ENCODE results near the gene CYP4F2. TPM values are rescaled to one million over a fixed set of nuclear protein-coding genes. Genes with fewer than 3 reads are reported as not detected.
A peak's percentile ranks its signal among the peaks of the same experiment; 100 is the strongest.
"Not testable (repeated sequence)": the region's sequence is repeated elsewhere in the genome, so short reads cannot be mapped to it uniquely, and the experiment has no call there.

Gene CYP4F2
- polyA plus RNA-seq, 5 donors, result not detected

GRCh38 chr19:15900504-15900903 is 2.6 kb upstream of the CYP4F2 start:
- DNase-seq, result no peak

GRCh38 chr19:15900032-15900431 is 2.2 kb upstream of the CYP4F2 start:
- not testable (repeated sequence) for DNase-seq

DNA sequence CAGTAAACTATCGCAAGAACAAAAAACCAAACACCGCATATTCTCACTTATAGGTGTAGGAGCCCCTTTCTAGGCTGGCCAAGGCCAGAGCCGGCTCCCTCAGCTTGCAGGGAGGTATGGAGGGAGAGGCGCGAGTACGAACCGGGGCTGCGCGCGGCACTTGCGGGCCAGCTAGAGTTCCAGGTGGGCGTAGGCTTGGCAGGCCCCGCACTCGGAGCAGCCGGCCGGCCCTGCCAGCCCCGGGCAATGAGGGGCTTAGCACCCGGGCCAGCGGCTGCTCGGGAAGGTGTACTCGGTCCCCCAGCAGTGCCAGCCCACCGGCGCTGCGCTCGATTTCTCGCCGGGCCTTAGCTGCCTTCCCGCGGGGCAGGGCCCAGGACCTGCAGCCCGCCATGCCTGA is 1.7 kb upstream of the CYP4F2 start:
- DNase-seq, result not testable (repeated sequence)

DNA sequence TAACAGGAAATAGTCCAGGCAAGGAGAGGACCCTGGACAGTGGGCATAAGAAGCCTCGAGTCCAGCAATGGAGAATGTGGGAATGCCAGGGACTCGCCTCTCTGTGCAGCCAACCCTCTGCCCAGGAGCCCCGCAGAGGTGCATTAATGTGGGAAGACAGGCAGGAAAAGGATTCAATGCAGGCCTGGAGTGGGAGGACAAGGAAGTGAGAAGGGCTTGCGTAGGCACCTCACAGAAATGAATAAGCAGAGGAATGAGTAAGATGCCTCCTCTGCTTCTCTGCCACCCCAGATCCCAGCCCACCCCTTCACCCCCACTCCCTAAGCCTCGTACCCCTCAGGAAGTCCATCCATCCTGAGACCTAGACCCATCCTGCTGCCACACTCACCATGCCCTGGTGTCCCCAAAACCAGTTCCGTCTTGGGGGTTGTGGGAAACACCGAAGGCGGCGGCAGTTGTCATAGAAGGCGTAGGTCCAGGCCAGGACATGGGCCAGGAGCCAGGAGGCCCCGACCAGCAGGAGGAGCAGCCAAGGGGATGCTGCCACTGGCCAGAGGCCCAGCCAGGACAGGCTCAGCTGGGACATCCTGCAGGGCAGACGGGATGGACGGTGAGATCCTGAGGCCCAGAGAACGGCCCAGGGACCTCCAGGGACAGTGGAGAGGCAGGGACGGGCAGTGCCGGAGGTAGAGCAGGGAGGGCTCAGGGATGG is 692 bp downstream of the CYP4F2 start:
- no peak for DNase-seq

GRCh38 chr19:15895876-15896430 is 1.9 kb downstream of the CYP4F2 start:
- no peak for DNase-seq

DNA sequence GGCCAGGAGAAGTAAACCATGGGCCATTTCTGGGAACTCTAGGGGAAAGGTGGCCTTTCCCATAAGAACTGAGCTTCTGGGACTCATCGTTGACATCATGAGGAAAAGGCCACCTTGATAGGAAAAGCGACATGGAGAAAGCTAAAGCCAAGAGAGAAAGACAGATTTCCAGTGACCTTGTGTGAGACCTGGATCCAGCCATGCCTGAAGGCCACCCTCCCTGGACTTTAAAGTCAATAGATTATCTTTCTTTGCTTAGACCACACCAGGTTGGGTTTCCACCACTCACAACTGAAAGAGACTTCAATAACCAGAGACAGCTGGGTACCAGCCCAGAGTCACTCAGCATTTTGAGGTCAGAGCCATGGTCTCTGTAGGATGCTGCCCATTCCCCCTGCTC is 3.5 kb downstream of the CYP4F2 start:
- no peak for DNase-seq

GRCh38 chr19:15893477-15893876 is 4.4 kb downstream of the CYP4F2 start:
- no peak for DNase-seq

DNA sequence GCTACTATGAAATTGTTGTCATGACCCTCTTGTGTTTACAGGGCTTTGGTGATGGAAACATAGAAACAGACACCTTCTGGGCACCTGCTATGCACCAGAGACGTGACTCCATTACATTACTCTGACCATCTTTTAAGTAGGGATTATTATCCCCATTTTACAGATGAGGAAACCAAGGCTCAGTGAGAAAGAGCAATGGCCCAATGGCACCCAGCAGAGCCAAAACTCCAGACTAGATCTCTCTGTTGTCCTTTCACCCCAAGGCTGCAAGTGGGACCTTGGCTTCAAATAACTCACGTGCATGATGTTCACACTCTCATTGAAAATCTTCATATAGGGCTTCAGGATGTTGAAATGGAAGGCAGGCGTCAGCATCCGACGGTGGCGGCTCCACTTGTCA is 5.9 kb downstream of the CYP4F2 start:
- no peak for DNase-seq

DNA sequence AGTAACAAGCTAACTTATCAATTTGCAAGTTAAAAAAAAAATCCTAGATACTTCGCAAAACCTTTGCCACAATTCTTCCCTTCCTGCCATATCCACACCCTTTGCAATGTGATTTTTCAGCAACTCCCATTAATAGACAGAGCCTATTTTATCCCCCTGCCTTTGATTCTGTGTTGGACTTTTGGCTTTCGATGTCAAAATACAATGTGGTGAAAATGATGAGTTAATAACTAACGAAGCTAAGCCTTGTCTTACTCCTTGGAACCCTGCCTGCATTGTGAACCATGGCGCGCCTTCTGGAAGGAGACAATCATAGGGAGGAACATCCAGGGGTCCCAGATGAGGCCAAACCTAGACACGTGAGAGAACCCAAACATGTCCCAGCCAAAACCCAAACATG is 6.4 kb downstream of the CYP4F2 start:
- no peak for DNase-seq

- DNase-seq, result not testable (repeated sequence)
These were observed 8.5 kb downstream of the CYP4F2 start for GRCh38 chr19:15889339-15889738.

- no peak for DNase-seq
These were observed 12.0 kb downstream of the CYP4F2 start for GRCh38 chr19:15885919-15886318.

- DNase-seq, result no peak
These were observed 12.7 kb downstream of the CYP4F2 start for GRCh38 chr19:15885167-15885566.

- DNase-seq, result not testable (repeated sequence)
These were observed 14.5 kb downstream of the CYP4F2 start for GRCh38 chr19:15883329-15883728.

DNA sequence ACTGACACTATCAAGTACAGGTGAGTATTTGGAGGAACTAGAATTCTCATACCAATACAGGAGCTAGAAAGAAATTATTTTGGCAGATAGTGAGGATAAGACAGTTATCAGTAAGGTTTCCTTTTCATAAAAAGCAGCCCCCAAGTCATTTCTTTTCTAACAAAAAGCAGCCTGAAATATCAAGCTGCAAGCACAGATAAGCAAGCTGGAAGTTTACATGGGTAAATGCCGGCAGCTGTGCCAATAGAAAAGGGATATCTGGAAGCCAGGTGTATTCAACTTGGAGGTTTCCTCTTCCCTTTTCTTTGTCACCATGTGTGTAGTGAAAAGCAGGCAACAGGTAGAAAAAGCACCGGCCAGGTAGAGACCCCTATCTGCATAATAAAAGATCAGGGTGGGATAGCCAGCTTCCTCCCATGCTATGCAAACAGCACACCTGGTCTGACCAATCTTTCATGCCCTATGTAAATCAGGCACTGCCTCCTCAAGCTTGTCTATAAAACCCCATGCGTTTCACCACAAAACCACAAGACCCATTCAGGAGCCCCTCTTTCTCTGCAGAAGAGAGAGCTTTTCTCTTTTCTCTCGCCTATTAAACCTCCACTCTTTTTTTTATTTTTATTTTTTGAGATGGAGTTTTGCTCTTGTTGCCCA is 22.9 kb downstream of the CYP4F2 start:
- no peak for DNase-seq

- DNase-seq, result not testable (repeated sequence)
These were observed 24.1 kb downstream of the CYP4F2 start for GRCh38 chr19:15873771-15874170.

GRCh38 chr19:15871570-15871969 is 26.3 kb downstream of the CYP4F2 start:
- no peak for DNase-seq

- DNase-seq, result no peak
These were observed 28.0 kb downstream of the CYP4F2 start for GRCh38 chr19:15869873-15870272.

- DNase-seq, result peak; percentile 9 to 19
These were observed 28.7 kb downstream of the CYP4F2 start for GRCh38 chr19:15869109-15869555.

- DNase-seq, result no peak
These were observed 31.2 kb downstream of the CYP4F2 start for GRCh38 chr19:15866636-15867035.

DNA sequence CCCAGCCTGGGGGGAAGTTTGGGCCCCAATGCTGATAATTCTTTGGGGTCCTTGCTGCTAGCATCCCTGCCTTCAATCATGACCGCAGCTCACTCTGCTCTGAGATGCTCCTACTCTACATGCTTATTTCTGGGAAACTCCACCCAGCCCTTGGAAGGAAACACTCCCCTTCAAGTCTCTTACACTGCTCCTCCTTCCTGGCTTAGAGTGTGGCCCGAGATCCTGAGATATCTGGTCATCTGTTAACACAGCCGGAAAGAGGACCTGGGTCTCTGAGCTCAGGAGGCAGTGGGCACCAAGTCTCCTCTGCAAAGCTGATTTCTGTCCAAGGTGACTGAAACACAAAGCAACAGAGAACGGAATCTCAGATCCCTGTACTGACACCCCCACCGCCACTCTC is 33.0 kb downstream of the CYP4F2 start:
- DNase-seq, result no peak

GRCh38 chr19:15863272-15863671 is 34.6 kb downstream of the CYP4F2 start:
- no peak for DNase-seq

- DNase-seq, result no peak
These were observed 35.4 kb downstream of the CYP4F2 start for GRCh38 chr19:15862444-15862843.

GRCh38 chr19:15860522-15860921 is 37.4 kb downstream of the CYP4F2 start:
- no peak for DNase-seq

Measured in right lung (tissue), 5 donors.